Karpas-422 (cell line): ENCODE measurements around the gene SLC25A11. TPM values are rescaled to one million over a fixed set of nuclear protein-coding genes. Genes with fewer than 3 reads are reported as not detected.
A peak's percentile ranks its signal among the peaks of the same experiment; 100 is the strongest.
"Not testable (repeated sequence)": the region's sequence is repeated elsewhere in the genome, so short reads cannot be mapped to it uniquely, and the experiment has no call there.

Experiments used
- DNase-seq: peaks from one replicate; pipeline ENCODE4 v3.0.0-alpha.2; 2015
- H2AFZ ChIP-seq: fragments of 200-600 bp; sonication (generic); 2 replicates; pipeline ENCODE4 v1.6.1; 2014; ENCODE audit warnings: antibody characterized with exemption, low read length, mixed read lengths
- H3K27ac ChIP-seq: fragments of 200-600 bp; sonication (generic); 2 replicates; pipeline ENCODE4 v1.5.1; 2014; ENCODE audit warnings: mild to moderate bottlenecking, low read length, moderate library complexity
- H3K27me3 ChIP-seq: fragments of 200-600 bp; sonication (generic); 2 replicates; pipeline ENCODE4 v1.6.1; 2014; ENCODE audit warnings: low read length, mixed read lengths
- H3K36me3 ChIP-seq: fragments of 200-600 bp; sonication (generic); 2 replicates; pipeline ENCODE4 v1.6.1; 2014; ENCODE audit warnings: low read length, mixed read lengths; ENCODE audit not compliant: insufficient read depth
- H3K4me1 ChIP-seq: fragments of 200-600 bp; sonication (generic); 2 replicates; pipeline ENCODE4 v1.6.1; 2014; ENCODE audit warnings: mild to moderate bottlenecking, low read length, mixed read lengths
- H3K4me2 ChIP-seq: fragments of 200-600 bp; sonication (generic); 2 replicates; pipeline ENCODE4 v1.6.1; 2014; ENCODE audit warnings: low read length, low read depth, mild to moderate bottlenecking; ENCODE audit not compliant: poor library complexity, severe bottlenecking
- H3K4me3 ChIP-seq: fragments of 200-600 bp; sonication (generic); 2 replicates; pipeline ENCODE4 v1.5.1; 2014; ENCODE audit warnings: mild to moderate bottlenecking, antibody characterized with exemption, low read length, mixed read lengths
- H3K79me2 ChIP-seq: fragments of 200-600 bp; sonication (generic); 2 replicates; pipeline ENCODE4 v1.6.1; 2014; ENCODE audit warnings: mild to moderate bottlenecking, low read length, mixed read lengths
- H3K9ac ChIP-seq: fragments of 200-600 bp; sonication (generic); 2 replicates; pipeline ENCODE4 v1.6.0; 2014; ENCODE audit warnings: low read length
- H3K9me2 ChIP-seq: fragments of 200-600 bp; sonication (generic), shearing (Covaris generic); replicated peaks from 2 replicates; pipeline ENCODE4 v1.6.0; 2014; ENCODE audit warnings: mild to moderate bottlenecking, low read length, moderate library complexity; ENCODE audit not compliant: insufficient read depth
- H3K9me3 ChIP-seq: fragments of 300-700, 200-600 bp; sonication (generic); 2 replicates; pipeline ENCODE4 v1.6.1; 2014; ENCODE audit warnings: low read length, mixed read lengths
- H4K20me1 ChIP-seq: fragments of 200-600 bp; sonication (generic); 2 replicates; pipeline ENCODE4 v1.6.1; 2014; ENCODE audit warnings: mild to moderate bottlenecking, antibody characterized with exemption, low read length, low read depth; ENCODE audit not compliant: insufficient read depth
- total RNA-seq: library from RNA; depleted of rRNA; stranded (reverse); fragments of >200 nt; shearing (Covaris generic); gene quantifications from 2 replicates; pipeline ENCODE4 v1.2.3, GENCODE V29; 2014; ENCODE audit warnings: low replicate concordance

Gene SLC25A11
- total RNA-seq, 1 experiment from 2014 or later: 79.0 TPM

- Histone ChIP-seq H3K4me2 (no peak overlapping the region), H3K27ac (no peak overlapping the region), H3K9ac (no peak overlapping the region), H3K4me1 (peaks cover 5% of the 10 kb centered on the region), H3K27me3 (no peaks in the 10 kb centered on the region), H3K36me3 (no peaks in the 10 kb centered on the region), H2AFZ (no peak overlapping the region), H3K4me3 (no peak overlapping the region), H3K9me3 (no peaks in the 10 kb centered on the region), H3K9me2 (no peaks in the 10 kb centered on the region), H3K79me2 (no peaks in the 10 kb centered on the region), H4K20me1 (no peaks in the 10 kb centered on the region)
- DNase-seq: no peak
These were observed 31.5 kb downstream of the SLC25A11 start for GRCh38 chr17:4908301-4908700.

DNA sequence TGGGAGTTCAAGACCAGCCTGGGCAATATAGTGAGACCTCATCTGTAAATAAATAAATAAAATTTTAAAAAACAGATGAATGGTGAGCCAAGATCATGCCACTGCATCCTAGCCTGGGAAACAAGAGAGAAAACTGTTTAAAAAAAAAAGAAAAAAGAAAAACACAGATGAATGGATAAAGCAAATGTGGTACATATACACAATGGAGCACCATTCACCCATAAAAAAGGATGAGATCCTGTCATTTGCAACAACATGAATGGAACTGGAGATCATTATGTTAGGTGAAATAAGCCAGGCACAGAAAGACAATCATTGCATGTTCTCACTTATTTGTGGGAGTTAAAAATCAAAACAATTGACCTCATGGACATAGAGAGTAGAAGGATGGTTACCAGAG, 33.2 kb downstream of the SLC25A11 start:
- H3K36me3 ChIP-seq, H3K9me2 ChIP-seq, H2AFZ ChIP-seq, H3K4me3 ChIP-seq, H3K4me2 ChIP-seq, H3K79me2 ChIP-seq, DNase-seq, H3K27ac ChIP-seq, H3K9me3 ChIP-seq, H3K9ac ChIP-seq, H3K27me3 ChIP-seq, H4K20me1 ChIP-seq: not testable (repeated sequence)
- peaks cover 10% of the 10 kb centered on the region for H3K4me1 ChIP-seq

DNA sequence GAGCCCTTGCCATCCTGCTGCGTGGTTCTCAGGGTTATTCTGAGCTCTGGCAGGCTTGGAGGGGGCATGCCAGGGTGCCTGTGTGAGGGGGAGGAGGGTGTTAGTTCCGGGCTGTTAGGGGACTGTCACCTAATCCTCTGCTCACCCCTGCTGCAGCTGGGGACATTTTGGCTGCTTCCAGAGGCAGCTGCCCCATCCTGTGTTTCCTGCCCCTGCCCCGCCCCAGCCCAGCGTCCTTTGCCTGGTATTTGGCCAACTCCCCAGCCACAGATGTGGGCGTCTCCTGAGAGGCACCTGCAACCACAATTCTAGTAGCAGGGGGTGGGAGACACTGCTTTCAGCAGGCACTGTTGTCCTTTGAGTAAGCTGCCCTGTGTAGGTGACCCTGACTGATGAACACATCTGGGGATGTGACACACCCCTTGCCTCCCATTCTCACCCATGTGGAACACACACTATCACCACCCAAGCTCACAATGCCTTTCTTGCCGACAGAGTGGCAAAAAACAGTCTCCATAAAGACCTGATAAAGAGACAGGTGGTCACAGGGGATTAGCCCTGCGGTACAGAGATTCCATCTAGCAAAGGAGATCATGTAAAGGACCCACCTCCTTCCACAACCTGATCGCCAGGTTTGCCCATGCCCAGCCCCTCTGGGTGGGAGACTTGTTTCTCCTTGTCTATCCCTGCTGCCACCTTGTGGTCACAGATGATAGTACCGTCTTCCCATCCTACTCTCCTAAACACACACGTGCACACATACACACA, 36.6 kb downstream of the SLC25A11 start, which contains the start of gene CHRNE:
TSS of gene CHRNE (minus strand) at position 48 of the 768 bp plus-strand sequence. CDS start at position 13, 35 bp downstream.
- no peak within 1 kb of the TSS for H3K9ac ChIP-seq
- no peaks in the 10 kb centered on the region for H3K79me2 ChIP-seq
- H3K4me2 ChIP-seq: no peak within 1 kb of the TSS
- no peaks in the 10 kb centered on the region; the same call in 1 of the 2 replicates for H3K36me3 ChIP-seq
- no peaks in the 10 kb centered on the region for H3K9me2 ChIP-seq
- no peak within 1 kb of the TSS for H3K27ac ChIP-seq
- no peaks in the 10 kb centered on the region for H3K27me3 ChIP-seq
- peaks cover 8% of the 10 kb centered on the region for H3K4me1 ChIP-seq
- H3K9me3 ChIP-seq: no peaks in the 10 kb centered on the region
- H4K20me1 ChIP-seq: 0 out of 2 replicates have a peak, but pooled peaks cover 5% of the 10 kb centered on the region
- peak; percentile 89 for DNase-seq
- no peak within 1 kb of the TSS for H2AFZ ChIP-seq
- H3K4me3 ChIP-seq: no peak within 1 kb of the TSS

GRCh38 chr17:4902540-4902939, 37.3 kb downstream of the SLC25A11 start:
- Histone ChIP-seq H3K4me3 (no peak overlapping the region), H2AFZ (no peak overlapping the region)

GRCh38 chr17:4901648-4902344, 38.0 kb downstream of the SLC25A11 start:
- Histone ChIP-seq H3K4me1 (peaks cover 8% of the 10 kb centered on the region), H3K4me2 (no peak overlapping the region), H3K27me3 (no peaks in the 10 kb centered on the region), H3K9me3 (no peaks in the 10 kb centered on the region), H3K9ac (no peak overlapping the region), H3K79me2 (no peaks in the 10 kb centered on the region), H2AFZ (no peak overlapping the region), H3K36me3 (no peaks in the 10 kb centered on the region; the same call in 1 of the 2 replicates), H3K27ac (no peak overlapping the region), H3K9me2 (no peaks in the 10 kb centered on the region), H3K4me3 (no peak overlapping the region), H4K20me1 (0 out of 2 replicates have a peak, but pooled peaks cover 5% of the 10 kb centered on the region)
- no peak for DNase-seq

More at GRCh38 chr17:4902540-4902939, 37.3 kb downstream of the SLC25A11 start:
- Histone ChIP-seq H4K20me1 (0 out of 2 replicates have a peak, but pooled peaks cover 5% of the 10 kb centered on the region), H3K36me3 (no peaks in the 10 kb centered on the region; the same call in 1 of the 2 replicates), H3K79me2 (no peaks in the 10 kb centered on the region), H3K27ac (no peak overlapping the region), H3K27me3 (no peaks in the 10 kb centered on the region), H3K9ac (no peak overlapping the region), H3K9me3 (no peaks in the 10 kb centered on the region), H3K9me2 (no peaks in the 10 kb centered on the region), H3K4me1 (peaks cover 8% of the 10 kb centered on the region), H3K4me2 (no peak overlapping the region)
- DNase-seq: no peak

DNA sequence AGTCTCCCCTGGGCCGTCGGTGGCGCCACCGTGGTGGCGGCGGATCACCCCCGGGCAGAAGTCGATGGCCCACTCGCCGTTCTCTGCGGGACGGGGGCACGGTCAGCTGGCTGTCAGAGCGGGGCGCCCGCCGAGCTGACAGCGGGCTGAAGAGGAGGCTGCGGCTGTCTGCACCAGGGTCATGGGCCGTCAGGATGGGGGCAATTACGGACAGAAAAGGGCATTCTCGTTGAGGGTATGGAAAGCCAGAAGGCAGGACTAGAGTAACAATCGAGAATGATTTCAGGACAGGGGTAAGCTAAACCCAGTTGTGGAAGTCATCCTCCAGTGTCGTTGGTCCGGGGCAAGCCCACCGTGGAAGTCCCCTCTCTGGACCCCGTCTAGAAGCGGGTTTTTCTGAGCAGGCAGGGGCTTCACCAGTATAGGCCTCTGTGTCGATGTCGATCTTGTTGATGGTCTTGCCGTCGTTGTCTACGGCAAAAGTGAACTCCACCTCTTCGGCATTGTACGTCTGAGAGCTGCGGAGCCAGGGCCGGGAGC, 38.7 kb downstream of the SLC25A11 start:
- Histone ChIP-seq H3K79me2 (no peaks in the 10 kb centered on the region), H2AFZ (no peak overlapping the region), H3K9me2 (no peaks in the 10 kb centered on the region), H3K36me3 (no peaks in the 10 kb centered on the region; the same call in 1 of the 2 replicates), H3K9ac (no peak overlapping the region), H4K20me1 (0 out of 2 replicates have a peak, but pooled peaks cover 5% of the 10 kb centered on the region), H3K4me2 (no peak overlapping the region), H3K4me3 (no peak overlapping the region), H3K4me1 (peaks cover 8% of the 10 kb centered on the region), H3K27me3 (no peaks in the 10 kb centered on the region), H3K9me3 (no peaks in the 10 kb centered on the region), H3K27ac (no peak overlapping the region)
- no peak for DNase-seq

GRCh38 chr17:4900231-4901107, 39.4 kb downstream of the SLC25A11 start:
- H3K79me2 ChIP-seq: no peaks in the 10 kb centered on the region

More at GRCh38 chr17:4900231-4901107, 39.4 kb downstream of the SLC25A11 start:
- Histone ChIP-seq H3K9me2 (no peaks in the 10 kb centered on the region), H3K4me2 (no peak overlapping the region), H3K9me3 (no peaks in the 10 kb centered on the region), H3K36me3 (no peaks in the 10 kb centered on the region; the same call in 1 of the 2 replicates), H2AFZ (no peak overlapping the region), H3K9ac (no peak overlapping the region), H3K27me3 (no peaks in the 10 kb centered on the region), H3K4me1 (peaks cover 8% of the 10 kb centered on the region), H4K20me1 (0 out of 2 replicates have a peak, but pooled peaks cover 5% of the 10 kb centered on the region), H3K4me3 (no peak overlapping the region), H3K27ac (no peak overlapping the region)
- DNase-seq: no peak
